Measurements from ENCODE around the gene TXN2.

TXN2 gene

DNA sequence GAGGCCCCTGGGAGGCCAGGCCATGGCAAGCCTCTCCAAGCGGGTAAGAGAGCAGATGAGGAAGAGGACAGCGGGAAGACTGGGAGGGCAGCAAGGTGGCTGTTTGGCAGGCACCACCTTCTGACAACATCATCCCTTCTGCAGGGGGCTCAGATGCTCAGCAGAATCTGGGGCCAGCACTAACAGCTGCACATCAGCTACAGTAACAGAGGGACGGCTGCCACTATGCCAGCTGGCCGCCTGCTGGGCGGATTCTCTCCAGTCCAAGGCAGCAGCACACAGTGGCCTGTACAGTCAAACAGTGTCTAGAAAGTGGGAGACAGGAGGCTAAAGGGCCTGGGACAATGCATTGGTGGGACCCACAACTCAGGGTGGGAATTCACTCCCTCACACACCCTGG, 10.7 kb upstream of the TXN2 start:
- no peak overlapping the region for H3K4me3 ChIP-seq (ENCODE audit: low read depth in 1 of 2, low read length in 1 of 2)
- peaks cover 15 to 17% of the 10 kb centered on the region in 2 experiments for H3K4me1 ChIP-seq (ENCODE audit: control insufficient read depth in 1 of 2, insufficient read depth in 1 of 2, low read depth in 1 of 2, low read length in 1 of 2)
- TF ChIP-seq, protein P1, sequence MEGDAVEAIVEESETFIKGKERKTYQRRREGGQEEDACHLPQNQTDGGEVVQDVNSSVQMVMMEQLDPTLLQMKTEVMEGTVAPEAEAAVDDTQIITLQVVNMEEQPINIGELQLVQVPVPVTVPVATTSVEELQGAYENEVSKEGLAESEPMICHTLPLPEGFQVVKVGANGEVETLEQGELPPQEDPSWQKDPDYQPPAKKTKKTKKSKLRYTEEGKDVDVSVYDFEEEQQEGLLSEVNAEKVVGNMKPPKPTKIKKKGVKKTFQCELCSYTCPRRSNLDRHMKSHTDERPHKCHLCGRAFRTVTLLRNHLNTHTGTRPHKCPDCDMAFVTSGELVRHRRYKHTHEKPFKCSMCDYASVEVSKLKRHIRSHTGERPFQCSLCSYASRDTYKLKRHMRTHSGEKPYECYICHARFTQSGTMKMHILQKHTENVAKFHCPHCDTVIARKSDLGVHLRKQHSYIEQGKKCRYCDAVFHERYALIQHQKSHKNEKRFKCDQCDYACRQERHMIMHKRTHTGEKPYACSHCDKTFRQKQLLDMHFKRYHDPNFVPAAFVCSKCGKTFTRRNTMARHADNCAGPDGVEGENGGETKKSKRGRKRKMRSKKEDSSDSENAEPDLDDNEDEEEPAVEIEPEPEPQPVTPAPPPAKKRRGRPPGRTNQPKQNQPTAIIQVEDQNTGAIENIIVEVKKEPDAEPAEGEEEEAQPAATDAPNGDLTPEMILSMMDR (IDR thresholded peaks at IDR 0.05) = no peak
- H3K9me3 ChIP-seq = no peaks in the 10 kb centered on the region
- H3K36me3 ChIP-seq = peaks cover 8% of the 10 kb centered on the region
- H3K27me3 ChIP-seq = no peaks in the 10 kb centered on the region
- no peak overlapping the region for H3K27ac ChIP-seq

DNA sequence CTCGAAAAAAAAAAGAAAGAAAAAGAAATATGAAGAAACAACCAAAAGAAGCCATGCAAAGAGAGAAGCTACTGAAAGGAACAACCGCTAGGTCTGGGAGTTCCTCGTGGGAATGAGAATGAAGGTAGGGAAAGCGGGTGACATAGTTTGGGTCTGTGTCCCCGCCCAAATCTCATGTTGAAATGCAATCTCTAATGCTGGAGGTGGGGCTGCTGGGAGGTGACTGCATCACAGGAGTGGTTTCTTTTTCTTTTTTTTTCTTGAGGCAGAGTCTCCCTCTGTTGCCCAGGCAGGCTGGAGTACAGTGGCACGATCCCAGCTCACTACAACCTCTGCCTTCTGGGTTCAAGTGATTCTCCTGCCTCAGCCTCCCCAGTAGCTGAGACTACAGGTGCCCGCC, 9.7 kb upstream of the TXN2 start:
- no peaks in the 10 kb centered on the region for H3K27me3 ChIP-seq
- TF ChIP-seq, protein P1 (IDR thresholded peaks at IDR 0.05) = no peak
- H3K36me3 ChIP-seq = peaks cover 7% of the 10 kb centered on the region

DNA sequence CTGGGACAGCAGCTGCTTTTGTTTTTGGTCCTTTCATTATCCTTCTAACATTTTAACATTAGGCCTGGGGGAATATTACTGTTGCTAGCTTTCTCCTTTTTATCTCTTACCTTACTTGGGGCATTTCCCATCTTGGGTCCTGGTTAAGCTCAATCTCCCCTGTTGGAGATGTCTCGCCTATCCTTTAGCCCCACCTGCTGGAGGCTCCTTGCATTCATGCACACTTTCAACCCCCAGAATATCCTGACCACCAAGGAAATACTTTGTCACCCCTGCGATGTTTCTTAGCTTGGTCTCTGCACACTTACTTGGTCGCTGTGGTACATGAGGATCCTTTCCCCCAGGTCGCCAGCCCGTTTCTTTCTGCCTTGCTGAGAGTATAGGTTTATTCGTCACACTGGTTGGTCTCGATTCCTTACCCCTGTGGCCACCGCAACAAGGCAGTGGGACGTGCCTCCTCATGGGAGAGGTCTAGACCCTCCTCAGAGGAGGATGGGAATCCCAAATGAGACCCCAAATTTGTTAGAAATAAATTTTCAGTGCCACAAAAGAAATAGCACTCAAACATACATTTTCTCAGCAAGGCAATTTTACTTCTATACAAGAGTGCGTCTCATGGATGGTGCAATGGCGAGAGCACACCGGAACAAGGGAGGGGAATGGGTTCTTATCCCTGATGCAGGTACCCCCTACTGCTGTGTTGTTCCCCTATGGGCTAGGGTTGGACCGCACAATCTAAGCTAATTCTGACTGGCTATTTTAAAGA, 5.4 kb upstream of the TXN2 start:
- no peak overlapping the region for H3K4me3 ChIP-seq (ENCODE audit: low read depth in 1 of 2, low read length in 1 of 2)
- no peaks in the 10 kb centered on the region for H3K36me3 ChIP-seq

More for the DNA sequence above, 9.7 kb upstream of the TXN2 start:
- Histone ChIP-seq H3K9me3 (no peaks in the 10 kb centered on the region), H3K4me1 (ENCODE audit: control insufficient read depth in 1 of 2, insufficient read depth in 1 of 2, low read depth in 1 of 2, low read length in 1 of 2) (peaks cover 15 to 17% of the 10 kb centered on the region in 2 experiments), H3K4me3 (ENCODE audit: low read depth in 1 of 2, low read length in 1 of 2) (no peak overlapping the region), H3K27ac (no peak overlapping the region)

GRCh38 chr22:36480941-36481392, 473 bp downstream of the TXN2 start:
- Histone ChIP-seq H3K36me3 (peaks cover 9% of the 10 kb centered on the region), H3K27me3 (no peaks in the 10 kb centered on the region), H3K4me1 (ENCODE audit: control insufficient read depth in 1 of 2, insufficient read depth in 1 of 2, low read depth in 1 of 2, low read length in 1 of 2) (peaks cover 14 to 16% of the 10 kb centered on the region in 2 experiments), H3K9me3 (no peaks in the 10 kb centered on the region), H3K4me3 (ENCODE audit: low read depth in 1 of 2, low read length in 1 of 2) (peak overlapping the region; percentile 86 to 96), H3K27ac (peak overlapping the region; percentile 99)
- TF ChIP-seq, protein P1 (IDR thresholded peaks at IDR 0.05) = no peak

More for the DNA sequence above, 5.4 kb upstream of the TXN2 start:
- Histone ChIP-seq H3K4me1 (ENCODE audit: control insufficient read depth in 1 of 2, insufficient read depth in 1 of 2, low read depth in 1 of 2, low read length in 1 of 2) (peaks cover 6% of the 10 kb centered on the region in 2 experiments), H3K9me3 (no peaks in the 10 kb centered on the region), H3K27me3 (no peaks in the 10 kb centered on the region), H3K27ac (no peak overlapping the region)
- TF ChIP-seq, protein P1 (IDR thresholded peaks at IDR 0.05) = peak; percentile 63

- H3K27ac ChIP-seq = no peak overlapping the region
- H3K4me3 ChIP-seq (ENCODE audit: low read depth in 1 of 2, low read length in 1 of 2) = no peak overlapping the region
- H3K4me1 ChIP-seq (ENCODE audit: control insufficient read depth in 1 of 2, insufficient read depth in 1 of 2, low read depth in 1 of 2, low read length in 1 of 2) = peaks cover 17 to 18% of the 10 kb centered on the region in 2 experiments
- no peaks in the 10 kb centered on the region for H3K9me3 ChIP-seq
- TF ChIP-seq, protein P1 (IDR thresholded peaks at IDR 0.05) = no peak
- H3K27me3 ChIP-seq = no peaks in the 10 kb centered on the region
- H3K36me3 ChIP-seq = peaks cover 18% of the 10 kb centered on the region
Observed at GRCh38 chr22:36478966-36479365, 2.5 kb downstream of the TXN2 start.

Data from neutrophil (primary cell).